HepG2 (cell line): Measurements from ENCODE around the gene ZNF764. TPM values are rescaled to one million over a fixed set of nuclear protein-coding genes. Genes with fewer than 3 reads are reported as not detected.

Experiments used
- KIAA2018 ChIP-seq: sonication (generic); formaldehyde crosslinking; IDR thresholded peaks from 2 replicates; pipeline ENCODE4 v1.5.0; 2020; ENCODE audit warnings: mild to moderate bottlenecking, missing genetic modification reagents, borderline replicate concordance
- NR2F1 ChIP-seq, 2 experiments: fragments of 450-650 bp in 1 of 2; formaldehyde crosslinking in 1 of 2; IDR thresholded peaks; 2 replicates each; pipeline versions ENCODE4 v1.5.0 to v1.6.1; 2016 to 2020; ENCODE audit warnings: mild to moderate bottlenecking in 1 of 2, missing compliant biosample characterization in 1 of 2, missing genetic modification reagents in 1 of 2, moderate library complexity in 1 of 2
- PAXIP1 ChIP-seq: sonication (generic); formaldehyde crosslinking; conservative IDR thresholded peaks from 2 replicates; pipeline ENCODE4 v1.4.0; 2020; ENCODE audit warnings: mild to moderate bottlenecking, missing genetic modification reagents, moderate library complexity
- RNF219 ChIP-seq: sonication (generic); formaldehyde crosslinking; IDR thresholded peaks from 2 replicates; pipeline ENCODE4 v1.5.0; 2020; ENCODE audit warnings: mild to moderate bottlenecking, missing genetic modification reagents
- SKI ChIP-seq: fragments of 450-650 bp; IDR thresholded peaks from one replicate; pipeline ENCODE4 v1.6.1; 2018; ENCODE audit warnings: mild to moderate bottlenecking; ENCODE audit not compliant: partially characterized antibody
- SNAI1 ChIP-seq: sonication (generic); formaldehyde crosslinking; IDR thresholded peaks from 2 replicates; pipeline ENCODE4 v1.5.0; 2020; ENCODE audit warnings: mild to moderate bottlenecking, missing genetic modification reagents, borderline replicate concordance
- SNAPC5 ChIP-seq: sonication (generic); formaldehyde crosslinking; IDR thresholded peaks from 2 replicates; pipeline ENCODE4 v1.8.1; 2023; ENCODE audit warnings: mild to moderate bottlenecking, missing genetic modification reagents, borderline replicate concordance
- TP53 ChIP-seq: sonication (generic); formaldehyde crosslinking; conservative IDR thresholded peaks from 2 replicates; pipeline ENCODE4 v1.4.0; 2020; ENCODE audit warnings: missing genetic modification reagents
- WIZ ChIP-seq: sonication (generic); formaldehyde crosslinking; IDR thresholded peaks from 2 replicates; pipeline ENCODE4 v1.5.1; 2020; ENCODE audit warnings: mild to moderate bottlenecking, missing genetic modification reagents
- ZNF136 ChIP-seq: sonication (generic); formaldehyde crosslinking; IDR thresholded peaks from 2 replicates; pipeline ENCODE4 v1.8.1; 2022; ENCODE audit warnings: low read depth, mild to moderate bottlenecking, moderate library complexity, missing genetic modification reagents
- ZNF33A ChIP-seq: sonication (generic); formaldehyde crosslinking; IDR thresholded peaks from 2 replicates; pipeline ENCODE4 v1.5.1; 2020; ENCODE audit warnings: missing genetic modification reagents, mild to moderate bottlenecking, moderate library complexity, borderline replicate concordance
- ZNF343 ChIP-seq: sonication (generic); formaldehyde crosslinking; IDR thresholded peaks from 2 replicates; pipeline ENCODE4 v1.4.0; 2020; ENCODE audit warnings: mild to moderate bottlenecking, missing genetic modification reagents
- ZNF468 ChIP-seq: sonication (generic); formaldehyde crosslinking; IDR thresholded peaks from 2 replicates; pipeline ENCODE4 v1.8.0; 2022; ENCODE audit warnings: mild to moderate bottlenecking, moderate library complexity, missing genetic modification reagents
- ZSCAN9 ChIP-seq: IDR thresholded peaks from 2 replicates; pipeline ENCODE4 v1.6.1; 2016; ENCODE audit warnings: borderline replicate concordance
- polyA plus RNA-seq, 8 experiments: library from polyadenylated mRNA; depleted of rRNA in 3 of 8; stranded (reverse) in 7 of 8; unstranded in 1 of 8; fragments of >200 nt; fragmentation: Illumina TruSeq in 4 of 8; extraction: Trizol in 4 of 8; gene quantifications; 2 replicates each; pipeline versions ENCODE4 v1.2.1 to v1.2.3, GENCODE V29; 2011 to 2016; ENCODE audit warnings: low read depth in 4 of 8, missing spikeins in 1 of 8, mixed read lengths in 1 of 8; ENCODE audit not compliant: insufficient read depth in 1 of 8
- total RNA-seq, 5 experiments: library from RNA; depleted of rRNA; stranded (reverse); fragments of >200 nt; fragmentation: Illumina TruSeq; extraction: Trizol; gene quantifications; 2 replicates each; pipeline ENCODE4 v1.2.3, GENCODE V29; 2016; ENCODE audit warnings: low read depth in 1 of 5

ZNF764 gene
- total and polyA plus RNA-seq, 2 of the 13 experiments (the other 11 are each of a cell fraction or from before 2014, with no cell fraction given): 4.1 to 9.1 TPM

- TF ChIP-seq NR2F1 (CRISPR knock-in tag; IDR thresholded peaks at IDR 0.05): peak in 1 of 2 experiments; percentile 57; a peak in 1 of 4 replicates
- no peak for TF ChIP-seq SNAPC5
- TF ChIP-seq KIAA2018 (CRISPR knock-in tag): no peak
- no peak for TF ChIP-seq ZNF136
- TF ChIP-seq ZSCAN9 (CRISPR knock-in tag): no peak; the same call in 1 of the 2 replicates
- TF ChIP-seq RNF219 (CRISPR knock-in tag): no peak
- no peak for TF ChIP-seq ZNF33A (CRISPR knock-in tag)
- no peak for TF ChIP-seq SKI
- TF ChIP-seq WIZ (CRISPR knock-in tag): no peak
- no peak for TF ChIP-seq TP53 (CRISPR knock-in tag)
- TF ChIP-seq SNAI1 (CRISPR knock-in tag): no peak; the same call in 1 of the 2 replicates
- TF ChIP-seq PAXIP1 (CRISPR knock-in tag): peak; percentile 28
- no peak for TF ChIP-seq ZNF343
- no peak for TF ChIP-seq ZNF468 (CRISPR knock-in tag)
Measured at GRCh38 chr16:30526137-30526822, 31.9 kb downstream of the ZNF764 start, which contains the start of gene ZNF768 (continued).
